Measurements from ENCODE around the gene CTNNBL1.
A peak's percentile ranks its signal among the peaks of the same experiment; 100 is the strongest.

CTNNBL1 gene

DNA sequence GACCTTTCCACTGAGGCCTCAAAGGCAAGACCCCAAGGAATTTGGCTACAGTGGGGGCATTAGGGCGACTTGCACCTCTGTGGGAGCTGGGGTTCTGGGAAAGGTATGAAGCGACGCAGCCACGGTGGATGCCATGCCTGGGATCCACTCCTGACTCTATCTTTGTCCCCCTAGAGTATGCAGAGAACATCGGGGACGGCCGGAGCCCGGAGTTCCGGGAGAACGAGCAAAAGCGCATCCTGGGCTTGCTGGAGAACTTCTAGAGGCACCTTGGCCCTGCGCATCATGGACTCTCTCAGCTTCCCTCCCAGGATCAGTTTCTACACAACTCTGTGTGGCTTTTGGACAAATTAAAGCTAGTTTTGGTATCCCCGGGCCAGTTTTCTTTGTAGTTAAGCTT lies 177.9 kb downstream of the CTNNBL1 start:
- FAIRE-seq (no peak), DNase-seq (ENCODE audit: extremely low spot score, insufficient read length, low read depth) (no peak)

DNA sequence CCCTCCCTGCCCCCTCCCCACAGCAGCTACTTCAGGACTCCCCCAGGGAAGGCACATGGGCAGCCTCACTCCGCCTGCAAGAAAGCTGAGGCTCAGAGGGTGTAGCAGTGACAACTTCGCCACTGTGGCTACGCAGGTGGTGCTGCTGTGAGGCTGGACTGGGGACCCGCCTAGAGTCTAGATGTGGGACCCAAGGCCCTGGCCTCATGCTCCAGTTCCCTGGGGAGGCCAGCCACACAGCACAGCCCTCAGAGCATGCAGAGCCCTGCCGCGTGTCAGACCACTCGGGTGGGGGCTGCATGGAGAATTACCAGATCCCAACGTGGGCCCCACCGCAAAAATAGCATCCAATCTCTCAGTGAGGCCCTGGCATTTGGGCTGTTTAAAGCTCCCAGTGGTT lies 178.3 kb downstream of the CTNNBL1 start:
- FAIRE-seq (no peak), DNase-seq (ENCODE audit: extremely low spot score, insufficient read length, low read depth) (no peak)

DNA sequence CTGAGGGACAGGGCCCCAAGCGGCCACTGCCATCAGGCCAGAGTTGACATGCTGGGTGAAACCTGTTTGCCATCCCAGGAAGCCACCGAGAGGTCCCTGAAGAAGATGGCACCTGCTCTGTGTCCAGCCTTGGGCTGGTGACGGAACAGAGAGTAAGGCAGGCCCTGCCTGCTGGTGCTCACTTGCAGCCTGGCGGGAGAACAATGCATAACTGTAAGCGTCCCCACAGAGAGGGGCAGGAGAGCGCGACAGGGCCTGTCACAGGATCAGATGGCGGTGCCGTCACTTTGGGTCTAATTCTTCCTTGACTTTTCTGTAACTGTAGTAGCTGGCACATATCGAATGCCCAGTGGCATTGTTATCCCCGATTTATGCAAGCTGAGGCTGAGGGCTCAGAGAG lies 180.1 kb downstream of the CTNNBL1 start:
- FAIRE-seq (no peak), DNase-seq (ENCODE audit: extremely low spot score, insufficient read length, low read depth) (no peak)

DNA sequence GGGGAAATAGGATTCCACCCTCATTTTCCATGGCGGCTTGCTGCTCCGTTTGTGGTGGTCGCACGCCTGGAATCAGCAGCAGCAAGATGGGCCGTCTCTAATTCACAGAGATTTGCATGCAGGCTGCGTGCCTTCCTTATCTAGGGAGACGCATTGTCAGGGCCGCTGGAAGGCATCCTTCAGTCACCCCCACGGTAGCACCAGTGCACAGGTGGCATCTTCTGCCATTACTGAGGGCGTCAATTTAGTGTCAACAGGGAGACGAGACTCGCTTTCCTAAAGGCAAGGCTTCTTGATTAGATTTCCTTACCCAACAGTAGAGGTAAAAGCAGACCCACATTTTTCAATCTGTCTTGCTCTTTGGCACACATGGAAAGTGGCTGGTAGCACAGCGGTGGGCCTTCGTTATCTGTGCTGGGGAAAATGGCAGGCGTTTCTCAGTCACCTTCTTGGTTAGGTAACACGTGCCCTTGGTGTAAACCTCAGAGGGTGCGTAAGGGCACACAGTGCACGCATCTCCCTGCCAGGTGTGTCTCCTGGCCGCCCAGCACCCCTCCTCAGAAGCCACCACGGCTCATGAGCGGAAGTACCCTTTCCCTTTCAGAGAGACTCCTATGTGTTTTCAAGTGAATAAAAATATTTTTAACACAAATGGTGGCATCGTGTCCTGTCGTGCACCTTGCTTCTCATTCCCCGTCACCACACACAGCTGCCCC lies 181.8 kb downstream of the CTNNBL1 start:
- FAIRE-seq (no peak), DNase-seq (ENCODE audit: extremely low spot score, insufficient read length, low read depth) (no peak)

GRCh38 chr20:37876863-37877262 lies 183.0 kb downstream of the CTNNBL1 start:
- no peak for FAIRE-seq
- DNase-seq (ENCODE audit: extremely low spot score, insufficient read length, low read depth), result no peak

GRCh38 chr20:37877832-37878772 lies 184.3 kb downstream of the CTNNBL1 start:
- FAIRE-seq (no peak), DNase-seq (ENCODE audit: extremely low spot score, insufficient read length, low read depth) (no peak)

- FAIRE-seq, result no peak
- DNase-seq (ENCODE audit: extremely low spot score, insufficient read length, low read depth), result no peak
These were observed 185.2 kb downstream of the CTNNBL1 start for GRCh38 chr20:37878835-37879599.

DNA sequence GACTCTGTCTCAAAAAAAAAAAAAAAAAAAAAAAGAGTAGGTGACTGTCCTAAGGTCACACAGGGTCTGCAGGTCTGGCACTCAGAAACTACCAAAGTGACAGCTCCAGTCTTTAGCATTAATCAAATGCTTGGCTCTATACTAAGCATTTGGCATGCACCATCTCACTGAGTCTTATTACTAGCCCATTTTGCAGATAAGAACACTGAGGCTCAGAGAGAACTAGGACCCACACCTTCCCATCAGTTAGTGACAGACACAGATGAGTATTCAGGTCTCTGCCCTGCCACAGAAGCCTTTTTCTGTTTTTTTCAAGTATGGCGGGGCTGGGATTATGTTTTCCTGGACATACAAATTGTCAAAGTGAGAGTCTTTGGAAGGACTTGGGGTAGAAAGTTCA lies 186.0 kb downstream of the CTNNBL1 start:
- FAIRE-seq (no peak), DNase-seq (ENCODE audit: extremely low spot score, insufficient read length, low read depth) (no peak)

- FAIRE-seq, result no peak
- DNase-seq (ENCODE audit: extremely low spot score, insufficient read length, low read depth), result no peak
These were observed 187.1 kb downstream of the CTNNBL1 start for GRCh38 chr20:37880726-37881591.

- DNase-seq (ENCODE audit: extremely low spot score, insufficient read length, low read depth), result no peak
- FAIRE-seq, result no peak
These were observed 187.9 kb downstream of the CTNNBL1 start for GRCh38 chr20:37881601-37882343.

DNA sequence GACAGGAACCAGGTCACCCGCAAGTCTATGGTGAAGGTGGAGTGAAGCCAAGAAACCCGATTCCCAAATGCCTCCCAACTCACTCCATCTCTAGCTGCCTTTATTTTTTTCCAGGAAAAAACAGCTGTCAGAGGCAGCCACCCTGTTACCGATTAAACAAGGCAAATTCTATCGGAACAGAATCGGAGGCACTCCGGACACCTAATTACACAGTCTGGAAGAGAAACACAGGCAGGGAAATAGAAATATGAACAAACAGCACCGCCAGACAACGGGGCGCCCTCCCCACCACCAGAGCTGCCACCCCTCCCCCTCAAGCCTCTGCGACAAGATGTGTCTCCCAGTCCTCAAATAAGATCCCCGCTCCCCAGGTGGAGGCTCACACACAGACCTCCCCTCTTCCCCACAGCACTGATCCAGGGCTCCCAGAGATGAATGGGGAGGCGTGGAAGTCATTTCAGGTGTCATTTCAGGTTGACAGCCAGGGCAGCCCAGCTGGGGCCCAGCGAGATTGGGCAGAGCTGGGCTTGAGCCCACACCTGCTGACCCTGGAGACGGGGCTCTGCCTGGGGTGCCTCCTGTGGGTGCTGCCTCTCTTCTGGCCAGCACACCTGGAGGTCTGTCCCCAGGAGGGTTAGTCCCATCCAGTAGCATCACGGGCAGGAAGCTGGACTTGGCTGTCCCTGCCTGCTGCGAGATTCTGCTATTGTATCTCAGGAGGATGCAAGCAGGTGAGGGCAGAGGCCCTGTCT lies 189.3 kb downstream of the CTNNBL1 start:
- DNase-seq (ENCODE audit: extremely low spot score, insufficient read length, low read depth), result no peak
- no peak for FAIRE-seq

DNA sequence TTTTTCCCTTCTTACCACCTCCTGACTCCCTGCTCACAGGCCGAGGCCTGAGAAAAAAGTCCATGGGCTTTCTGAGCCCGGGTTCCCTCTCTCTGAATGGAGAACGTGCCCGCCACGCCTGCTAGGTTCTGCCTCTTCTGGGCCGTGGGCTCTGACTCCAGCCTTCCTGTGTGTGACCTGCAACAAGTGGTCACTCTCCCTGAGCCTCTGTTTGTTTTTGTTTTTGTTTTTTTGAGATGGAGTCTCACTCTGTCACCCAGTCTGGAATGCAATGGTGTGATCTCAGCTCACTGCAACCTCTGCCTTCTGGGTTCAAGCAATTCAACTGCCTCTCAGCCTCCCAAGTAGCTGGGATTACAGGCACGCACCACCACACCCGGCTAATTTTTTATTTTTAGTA lies 191.2 kb downstream of the CTNNBL1 start:
- FAIRE-seq (no peak), DNase-seq (ENCODE audit: extremely low spot score, insufficient read length, low read depth) (no peak)

GRCh38 chr20:37885593-37886503 lies 192.0 kb downstream of the CTNNBL1 start:
- DNase-seq (ENCODE audit: extremely low spot score, insufficient read length, low read depth) (no peak), FAIRE-seq (no peak)

DNA sequence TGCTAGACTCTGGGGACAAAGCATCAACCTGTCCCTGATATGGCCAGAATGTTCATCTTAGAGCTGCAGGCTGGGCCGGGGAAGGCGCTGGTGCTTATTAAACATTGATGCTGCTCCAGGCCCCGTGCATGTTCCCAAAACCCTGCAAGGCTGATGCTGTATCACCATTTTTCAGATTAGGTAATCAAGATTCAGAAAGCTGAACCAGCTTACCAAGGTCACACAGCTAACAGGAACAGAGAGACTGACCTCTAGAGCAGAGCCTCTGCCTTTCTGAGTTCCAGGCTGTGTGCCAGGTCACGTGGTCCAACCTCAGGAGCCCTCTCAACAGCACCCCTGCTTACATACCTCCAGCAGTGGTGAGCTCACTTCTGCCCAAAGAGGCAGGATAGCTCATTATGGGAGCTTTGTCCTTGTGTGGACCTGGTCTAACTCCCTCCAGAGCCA lies 193.0 kb downstream of the CTNNBL1 start:
- FAIRE-seq (peak; percentile 9), DNase-seq (ENCODE audit: extremely low spot score, insufficient read length, low read depth) (no peak)

GRCh38 chr20:37888641-37889040 lies 194.8 kb downstream of the CTNNBL1 start:
- DNase-seq (ENCODE audit: extremely low spot score, insufficient read length, low read depth) (no peak), FAIRE-seq (no peak)

- peak; percentile 35 for FAIRE-seq
- no peak for DNase-seq (ENCODE audit: extremely low spot score, insufficient read length, low read depth)
These were observed 196.3 kb downstream of the CTNNBL1 start for GRCh38 chr20:37890108-37890507.

GRCh38 chr20:37890643-37891042 lies 196.8 kb downstream of the CTNNBL1 start:
- no peak for FAIRE-seq

More at GRCh38 chr20:37890643-37891042, 196.8 kb downstream of the CTNNBL1 start:
- DNase-seq (ENCODE audit: extremely low spot score, insufficient read length, low read depth), result no peak

All from GM18507 (cell line).